HL-60/S4 treated with retinoic acid at 250 ng/mL for 4 days and 3 days (cell line): Measurements from ENCODE around the gene TTC36.

ENCODE experiments used
- in situ Hi-C: fragments of 300-500 bp; cut with MboI; formaldehyde crosslinking; loops from 2 replicates; pipeline ENCODE4 v1.7.0; 2022; ENCODE audit warnings: low sequenced_read_pairs

Gene TTC36

GRCh38 chr11:118527109-118527508, at the start of gene TTC36:
Gene TTC36 (plus strand): TSS chr11:118527474. CDS start chr11:118527495, 21 bp downstream.
- in situ Hi-C loops, result no loop called here

GRCh38 chr11:118481238-118481637, 46.0 kb upstream of the TTC36 start:
- in situ Hi-C loops, result loop anchor here (25.0 kb wide), 1 partner anchor 294 kb away; the partner anchor contains the start of gene SCN2B

GRCh38 chr11:118484405-118484804, 42.9 kb upstream of the TTC36 start:
- in situ Hi-C loops, result loop anchor here (25.0 kb wide), 1 partner anchor 297 kb away; the partner anchor contains the start of gene SCN2B

GRCh38 chr11:118485273-118485672, 42.0 kb upstream of the TTC36 start:
- in situ Hi-C loops, result loop anchor here (25.0 kb wide), 1 partner anchor 298 kb away; the partner anchor contains the start of gene SCN2B

- in situ Hi-C loops, result loop anchor here (25.0 kb wide), 1 partner anchor 301 kb away; the partner anchor contains the start of gene SCN2B
Measured at GRCh38 chr11:118488480-118489109, 38.7 kb upstream of the TTC36 start.

GRCh38 chr11:118491041-118491440, 36.2 kb upstream of the TTC36 start:
- in situ Hi-C loops, result loop anchor here (5.0 to 25.0 kb wide), 2 partner anchors 104 to 304 kb away; partner anchors contain the start of gene SCN2B

GRCh38 chr11:118497831-118498230, 29.4 kb upstream of the TTC36 start:
- in situ Hi-C loops, result loop anchor here (25.0 kb wide), 1 partner anchor 311 kb away; the partner anchor contains the start of gene SCN2B

GRCh38 chr11:118503216-118503615, 24.1 kb upstream of the TTC36 start:
- in situ Hi-C loops, result no loop called here

- in situ Hi-C loops, result no loop called here
Measured at GRCh38 chr11:118511601-118512000, 15.7 kb upstream of the TTC36 start.

- in situ Hi-C loops, result no loop called here
Measured at GRCh38 chr11:118514103-118514502, 13.2 kb upstream of the TTC36 start.

- in situ Hi-C loops, result no loop called here
Measured at GRCh38 chr11:118519549-118519948, 7.7 kb upstream of the TTC36 start.

- in situ Hi-C loops, result no loop called here
Measured at GRCh38 chr11:118521892-118522311, 5.4 kb upstream of the TTC36 start.

- in situ Hi-C loops, result no loop called here
Measured at GRCh38 chr11:118522571-118523072, 4.7 kb upstream of the TTC36 start.

GRCh38 chr11:118524356-118524755, 2.9 kb upstream of the TTC36 start:
- in situ Hi-C loops, result no loop called here

GRCh38 chr11:118524757-118525470, 2.4 kb upstream of the TTC36 start:
- in situ Hi-C loops, result no loop called here

- in situ Hi-C loops, result no loop called here
Measured at GRCh38 chr11:118526688-118527087, 586 bp upstream of the TTC36 start.

GRCh38 chr11:118528511-118528910, 1.2 kb downstream of the TTC36 start:
- in situ Hi-C loops, result no loop called here

GRCh38 chr11:118529584-118530175, 2.4 kb downstream of the TTC36 start:
- in situ Hi-C loops, result no loop called here

- in situ Hi-C loops, result no loop called here
Measured at GRCh38 chr11:118530180-118530682, 3.0 kb downstream of the TTC36 start.

GRCh38 chr11:118530683-118531596, 3.7 kb downstream of the TTC36 start, which contains the start of gene TMEM25:
Gene TMEM25 (plus strand): TSS chr11:118531192. CDS start chr11:118531802, 610 bp downstream.
- in situ Hi-C loops, result no loop called here
